HUES6 (cell line): ENCODE results near the gene ZDHHC7.

Source experiments
- H3K27ac ChIP-seq: 2 replicates; pipeline ENCODE4 v1.7.0; 2013; ENCODE audit warnings: low read depth, mild to moderate bottlenecking, low read length, inconsistent platforms
- H3K27me3 ChIP-seq: 2 replicates; pipeline ENCODE4 v1.6.1; 2013; ENCODE audit warnings: low read length; ENCODE audit not compliant: control insufficient read depth, insufficient read depth
- H3K36me3 ChIP-seq: 2 replicates; pipeline ENCODE4 v1.6.1; 2013; ENCODE audit warnings: low read length; ENCODE audit not compliant: control insufficient read depth, insufficient read depth
- H3K4me1 ChIP-seq: 2 replicates; pipeline ENCODE4 v1.6.1; 2013; ENCODE audit warnings: low read length; ENCODE audit not compliant: control insufficient read depth, insufficient read depth
- H3K4me3 ChIP-seq: 2 replicates; pipeline ENCODE4 v1.5.1; 2013; ENCODE audit warnings: low read depth, low read length
- H3K9ac ChIP-seq: one replicate; pipeline ENCODE4 v1.6.1; 2013; ENCODE audit warnings: mild to moderate bottlenecking, low read length
- H3K9me3 ChIP-seq: 2 replicates; pipeline ENCODE4 v1.6.1; 2013; ENCODE audit warnings: low read depth, low read length; ENCODE audit not compliant: control insufficient read depth, insufficient read depth

ZDHHC7 gene

DNA sequence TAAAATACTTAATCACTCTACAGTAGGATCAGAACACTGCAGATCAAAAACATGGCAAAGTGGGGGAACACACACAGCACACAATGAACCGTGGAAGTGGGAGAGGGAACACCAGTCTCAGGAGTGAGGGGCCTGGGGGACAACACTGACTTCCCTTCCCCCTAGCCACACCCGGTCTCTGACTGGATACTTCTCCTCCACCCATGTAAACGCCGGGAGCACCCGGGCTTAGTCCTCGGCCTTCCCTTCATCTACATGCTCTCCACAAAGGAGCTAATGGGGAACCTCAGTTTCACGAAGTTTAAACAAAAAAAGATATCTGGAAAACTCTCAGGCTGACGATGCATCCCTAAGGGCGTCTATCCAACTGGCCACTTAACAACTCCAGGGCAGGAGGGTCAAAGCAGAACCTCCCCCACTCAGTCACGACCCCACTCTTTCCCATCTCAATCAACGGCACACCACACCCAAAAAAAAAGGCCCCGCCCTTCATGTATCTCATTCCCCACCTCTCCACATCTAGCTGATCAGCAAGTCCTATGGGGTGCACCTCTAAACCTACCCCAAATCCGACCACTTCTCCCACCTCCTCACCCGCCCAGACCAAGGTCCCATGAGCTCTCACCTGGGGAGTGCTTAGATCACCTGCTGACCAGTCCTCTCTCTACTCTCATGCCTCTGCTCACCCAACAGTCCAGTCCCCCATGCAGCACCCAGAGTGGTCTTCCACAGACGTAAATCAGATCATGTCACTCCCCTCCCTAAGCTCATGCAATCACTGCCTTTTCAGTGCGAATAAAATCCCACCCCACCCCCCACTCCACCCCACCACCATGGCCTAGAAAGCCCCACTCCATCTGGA lies 7.4 kb downstream of the ZDHHC7 start:
- Histone ChIP-seq H3K27me3 (no peaks in the 10 kb centered on the region), H3K9ac (no peak overlapping the region), H3K4me1 (peaks cover 34% of the 10 kb centered on the region), H3K9me3 (no peaks in the 10 kb centered on the region), H3K36me3 (0 out of 2 replicates have a peak, but pooled peaks cover 3% of the 10 kb centered on the region), H3K27ac (no peak overlapping the region), H3K4me3 (no peak overlapping the region)

DNA sequence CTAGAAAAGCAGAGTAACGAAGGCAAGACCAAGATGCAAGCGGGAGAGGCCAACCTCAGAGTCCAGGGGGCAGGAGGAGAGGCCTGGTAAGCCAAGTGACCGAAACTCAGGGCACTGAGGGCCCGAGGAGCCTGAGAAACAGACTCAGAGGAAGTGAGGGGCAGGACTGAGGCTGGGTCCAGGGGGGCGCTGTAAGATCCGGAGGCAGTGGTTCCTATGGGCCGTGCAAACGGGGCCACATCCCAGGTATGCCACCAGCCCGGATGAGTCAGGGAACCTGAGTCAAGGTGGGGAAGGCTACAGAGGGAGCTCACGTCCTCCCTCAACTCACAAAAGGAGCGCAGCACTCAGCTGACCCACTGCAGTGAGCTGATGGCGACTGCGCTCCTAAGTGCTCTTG lies 8.3 kb downstream of the ZDHHC7 start:
- Histone ChIP-seq H3K4me1 (peaks cover 34% of the 10 kb centered on the region), H3K27me3 (no peaks in the 10 kb centered on the region), H3K4me3 (no peak overlapping the region), H3K27ac (0 out of 2 replicates have a peak overlapping the region, but pooled peaks have one; percentile 9), H3K9ac (no peak overlapping the region), H3K9me3 (no peaks in the 10 kb centered on the region), H3K36me3 (0 out of 2 replicates have a peak, but pooled peaks cover 3% of the 10 kb centered on the region)

DNA sequence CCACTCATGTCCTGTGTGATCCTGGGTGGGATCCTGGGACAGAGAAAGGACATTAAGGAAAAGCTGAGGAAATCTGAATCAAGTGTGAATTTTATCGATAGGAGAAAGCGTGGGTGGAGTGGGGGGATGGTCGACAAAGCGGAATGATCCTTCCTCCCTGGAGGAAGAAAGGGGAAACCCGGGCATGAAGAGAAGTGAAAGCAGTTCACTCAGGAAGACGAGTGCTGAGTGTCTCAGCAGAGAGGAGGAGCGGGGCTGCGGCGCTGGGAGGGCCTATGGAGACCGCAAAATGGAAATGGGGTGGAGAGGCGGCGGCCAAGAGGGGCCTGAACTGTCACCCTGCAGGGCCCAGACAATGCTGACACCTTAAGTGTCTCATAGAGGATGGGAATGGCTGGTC lies 8.7 kb downstream of the ZDHHC7 start:
- no peak overlapping the region for H3K4me3 ChIP-seq
- no peaks in the 10 kb centered on the region for H3K27me3 ChIP-seq
- H3K36me3 ChIP-seq = 0 out of 2 replicates have a peak, but pooled peaks cover 3% of the 10 kb centered on the region
- H3K4me1 ChIP-seq = peaks cover 34% of the 10 kb centered on the region
- H3K9ac ChIP-seq = no peak overlapping the region
- H3K27ac ChIP-seq = 0 out of 2 replicates have a peak overlapping the region, but pooled peaks have one; percentile 9
- H3K9me3 ChIP-seq = no peaks in the 10 kb centered on the region

DNA sequence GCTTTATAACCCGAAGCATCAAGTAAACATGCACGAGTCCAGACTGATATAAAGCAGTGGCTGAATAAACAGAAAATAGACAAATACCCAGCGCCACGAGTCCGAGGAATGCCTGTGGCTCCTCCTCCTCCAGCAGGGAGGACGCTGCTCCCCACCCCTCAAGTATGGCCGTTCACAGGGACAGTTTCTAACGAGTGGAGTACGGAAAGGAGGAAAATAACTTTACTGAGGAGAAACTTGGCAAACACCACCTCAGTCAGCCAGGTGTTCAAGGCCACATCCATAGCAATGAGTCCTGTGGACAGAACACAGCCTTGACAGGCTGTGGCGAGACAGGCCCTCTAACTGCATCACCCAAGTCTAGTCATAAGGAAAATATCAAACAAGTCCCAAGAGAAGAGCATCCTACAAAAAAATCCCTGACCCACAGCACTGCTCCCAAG lies 9.2 kb downstream of the ZDHHC7 start:
- Histone ChIP-seq H3K4me1 (peaks cover 34% of the 10 kb centered on the region), H3K9me3 (no peaks in the 10 kb centered on the region), H3K4me3 (no peak overlapping the region), H3K9ac (no peak overlapping the region), H3K36me3 (0 out of 2 replicates have a peak, but pooled peaks cover 3% of the 10 kb centered on the region), H3K27me3 (no peaks in the 10 kb centered on the region), H3K27ac (no peak overlapping the region)

DNA sequence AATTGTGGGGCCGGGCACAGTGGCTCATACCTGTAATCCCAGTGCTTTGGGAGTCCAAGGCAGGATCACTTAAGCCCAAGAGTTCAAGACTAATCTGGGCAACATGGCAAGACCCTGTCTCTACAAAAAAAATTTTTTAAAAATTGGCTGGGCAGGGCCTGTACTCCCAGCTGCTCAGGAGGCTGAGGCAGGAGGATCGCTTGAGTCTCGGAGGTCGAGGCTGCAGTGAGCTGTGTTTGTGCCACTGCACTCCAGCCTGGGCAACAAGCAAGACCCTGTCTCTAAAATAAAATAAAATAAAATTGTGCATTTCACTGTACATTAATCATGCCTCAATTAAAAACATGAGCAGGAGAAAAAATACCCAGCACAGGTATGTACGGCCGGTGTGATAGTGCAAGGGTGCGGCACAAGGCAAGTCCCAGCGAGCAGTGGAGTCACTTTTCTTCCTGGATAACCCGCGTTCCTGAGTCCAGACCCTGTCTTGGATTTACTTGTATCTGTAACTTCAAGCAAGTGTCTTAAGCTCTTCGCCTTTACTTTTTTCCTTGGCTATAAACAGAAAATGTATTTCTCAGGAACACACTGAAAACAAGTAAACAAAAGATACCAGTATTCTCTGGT lies 11.4 kb downstream of the ZDHHC7 start:
- Histone ChIP-seq H3K9me3 (no peaks in the 10 kb centered on the region), H3K27ac (no peak overlapping the region), H3K27me3 (no peaks in the 10 kb centered on the region), H3K4me1 (peaks cover 26% of the 10 kb centered on the region), H3K9ac (no peak overlapping the region), H3K4me3 (no peak overlapping the region), H3K36me3 (peaks cover 11% of the 10 kb centered on the region)

DNA sequence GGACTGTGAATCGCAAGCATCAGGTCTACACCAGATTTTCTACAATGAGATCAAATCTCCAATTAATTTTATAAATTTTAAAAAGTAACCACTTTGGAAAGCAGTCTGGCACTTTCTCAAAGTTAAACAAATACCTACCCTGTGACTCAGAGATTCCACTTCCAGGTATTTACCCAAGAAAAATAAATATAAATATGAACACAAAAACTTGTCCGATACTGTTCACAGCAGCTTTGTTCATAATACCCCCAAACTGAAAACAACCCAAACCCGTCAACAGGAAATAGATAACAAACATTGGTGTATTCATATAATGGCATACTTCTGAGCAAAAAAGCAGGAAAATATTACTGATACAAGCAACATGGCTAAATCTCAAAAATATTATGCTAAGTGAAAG lies 12.1 kb downstream of the ZDHHC7 start:
- Histone ChIP-seq H3K4me1 (peaks cover 19% of the 10 kb centered on the region), H3K9ac (no peak overlapping the region), H3K36me3 (peaks cover 18% of the 10 kb centered on the region), H3K27me3 (no peaks in the 10 kb centered on the region), H3K4me3 (no peak overlapping the region), H3K27ac (no peak overlapping the region), H3K9me3 (no peaks in the 10 kb centered on the region)

DNA sequence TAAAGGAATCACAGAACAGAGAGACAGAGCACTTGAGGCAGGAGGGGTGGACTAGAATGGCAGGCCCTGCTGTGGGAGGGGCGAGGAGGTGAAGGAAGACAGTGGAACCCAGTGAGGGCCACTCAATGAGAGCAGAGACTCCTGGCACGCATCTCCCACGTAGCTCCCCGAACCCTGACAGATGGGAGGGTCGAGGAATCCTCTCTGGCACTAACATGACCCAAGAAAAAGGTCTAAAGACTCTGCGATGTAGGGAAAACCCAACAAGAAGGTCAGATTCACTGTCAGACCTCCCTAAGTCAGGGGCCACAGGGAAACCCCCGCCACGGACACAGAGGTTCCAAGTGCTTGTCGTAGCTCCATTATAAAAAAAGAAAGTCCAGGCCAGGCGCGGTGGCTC lies 15.0 kb downstream of the ZDHHC7 start:
- Histone ChIP-seq H3K9ac (no peak overlapping the region), H3K27me3 (no peaks in the 10 kb centered on the region), H3K27ac (no peak overlapping the region), H3K9me3 (no peaks in the 10 kb centered on the region), H3K4me3 (no peak overlapping the region), H3K36me3 (peaks cover 36% of the 10 kb centered on the region), H3K4me1 (no peaks in the 10 kb centered on the region; the same call in 1 of the 2 replicates)

DNA sequence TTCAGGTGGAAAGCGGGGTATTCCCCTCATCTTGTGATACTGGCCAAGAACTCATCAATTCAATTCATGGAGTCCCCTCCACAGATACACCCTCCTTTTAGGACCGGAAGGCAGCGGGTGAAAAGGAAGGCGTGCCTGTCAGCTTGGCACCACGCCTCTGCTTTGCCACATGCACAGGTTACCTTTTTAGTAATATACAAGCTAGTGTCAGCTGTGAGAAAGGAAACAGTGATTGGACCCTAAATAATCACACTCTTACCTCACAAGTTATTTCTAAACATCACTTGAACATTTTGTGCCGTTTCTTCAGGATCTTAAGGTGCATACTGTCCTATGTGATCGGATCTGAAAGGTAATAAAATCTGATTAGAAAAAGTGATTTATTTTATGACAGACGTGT lies 15.7 kb downstream of the ZDHHC7 start:
- Histone ChIP-seq H3K4me1 (no peaks in the 10 kb centered on the region; the same call in 1 of the 2 replicates), H3K36me3 (peaks cover 41% of the 10 kb centered on the region), H3K9me3 (no peaks in the 10 kb centered on the region), H3K27ac (no peak overlapping the region), H3K27me3 (no peaks in the 10 kb centered on the region), H3K4me3 (no peak overlapping the region), H3K9ac (no peak overlapping the region)

DNA sequence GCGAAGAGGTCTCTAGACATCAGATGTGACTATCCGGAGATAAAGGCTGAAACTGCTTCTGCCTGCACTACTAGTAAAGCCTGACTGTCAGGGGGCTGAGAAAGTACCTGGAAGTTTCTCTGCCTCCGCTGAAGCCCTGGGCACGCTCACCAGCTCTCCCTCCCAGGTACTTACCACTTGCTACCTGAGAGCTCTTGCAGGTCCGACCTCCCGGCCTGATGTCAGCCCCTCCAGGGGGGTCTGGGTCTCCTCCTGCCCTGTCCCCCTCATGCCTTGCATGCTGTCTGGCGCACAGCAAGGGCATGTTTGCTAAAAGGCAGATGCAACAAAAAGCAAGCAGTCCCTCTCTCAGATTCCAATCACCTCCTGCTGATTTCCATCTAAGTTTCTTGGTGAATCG lies 17.4 kb downstream of the ZDHHC7 start:
- Histone ChIP-seq H3K9ac (no peak overlapping the region), H3K27ac (no peak overlapping the region), H3K9me3 (no peaks in the 10 kb centered on the region), H3K4me3 (no peak overlapping the region), H3K4me1 (no peaks in the 10 kb centered on the region; the same call in 1 of the 2 replicates), H3K27me3 (no peaks in the 10 kb centered on the region), H3K36me3 (peaks cover 54% of the 10 kb centered on the region)

DNA sequence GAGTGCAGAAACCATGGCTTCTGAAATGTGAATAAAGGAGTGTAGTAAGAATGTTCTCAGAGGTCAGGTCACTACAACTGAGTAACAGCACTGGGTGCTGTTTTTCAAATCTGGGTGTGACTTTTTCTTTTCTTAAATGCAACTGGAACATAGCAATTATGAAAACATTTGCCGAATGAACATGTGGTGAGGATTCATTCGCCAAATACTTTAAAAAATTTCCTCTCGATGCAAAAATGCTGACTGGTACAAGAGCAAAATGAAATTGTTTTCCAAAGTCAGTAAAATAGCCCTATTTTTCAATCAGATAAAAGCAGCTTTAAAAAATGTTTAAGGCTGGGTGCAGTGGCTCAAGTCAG lies 18.6 kb downstream of the ZDHHC7 start:
- Histone ChIP-seq H3K4me1 (no peaks in the 10 kb centered on the region; the same call in 1 of the 2 replicates), H3K27ac (no peak overlapping the region), H3K9ac (no peak overlapping the region), H3K27me3 (no peaks in the 10 kb centered on the region), H3K4me3 (no peak overlapping the region), H3K9me3 (no peaks in the 10 kb centered on the region), H3K36me3 (peaks cover 64% of the 10 kb centered on the region)

DNA sequence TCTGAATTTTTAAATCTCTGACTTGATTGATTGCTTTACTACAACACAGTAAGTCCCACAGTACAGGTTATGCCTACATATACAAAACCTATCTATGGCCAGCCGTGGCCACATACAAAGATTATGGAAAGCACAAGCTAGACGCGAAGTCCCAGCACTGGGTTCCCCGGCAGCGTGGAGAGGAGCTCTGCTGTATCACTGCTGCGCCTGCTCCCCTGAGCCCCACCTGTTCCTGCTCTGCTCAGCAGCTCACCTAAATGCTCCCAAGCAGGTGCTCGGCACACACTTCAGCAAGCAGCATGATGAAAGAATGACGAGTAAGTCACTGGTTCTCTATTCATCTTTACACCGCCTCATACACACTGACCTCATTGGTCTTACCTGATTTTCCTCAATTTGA lies 20.6 kb downstream of the ZDHHC7 start:
- no peaks in the 10 kb centered on the region for H3K27me3 ChIP-seq
- peaks cover 82% of the 10 kb centered on the region for H3K36me3 ChIP-seq
- H3K9me3 ChIP-seq = no peaks in the 10 kb centered on the region
- no peak overlapping the region for H3K27ac ChIP-seq
- no peak overlapping the region for H3K9ac ChIP-seq
- H3K4me1 ChIP-seq = no peaks in the 10 kb centered on the region; the same call in 1 of the 2 replicates
- H3K4me3 ChIP-seq = no peak overlapping the region
